ENCODE data around the gene TP63. TPM values are rescaled to one million over a fixed set of nuclear protein-coding genes. Genes with fewer than 3 reads are reported as not detected.

TP63 gene
- total and polyA plus RNA-seq, 2 donors (not counting 3 experiments of a cell fraction or from before 2014, with no cell fraction given), result not detected

- Histone ChIP-seq H3K4me1 (ENCODE audit: control insufficient read depth, extremely low read depth, insufficient read depth, low read length) (no peaks in the 10 kb centered on the region), H3K27me3 (ENCODE audit: control insufficient read depth in 2 of 2, insufficient read depth in 2 of 2, low read length in 2 of 2) (no peaks in the 10 kb centered on the region), H3K9me1 (replicated peaks; ENCODE audit: control insufficient read depth, extremely low read depth, insufficient read depth, low read length) (no peaks in the 10 kb centered on the region), H3K36me3 (ENCODE audit: control insufficient read depth in 2 of 2, extremely low read depth in 1 of 2, insufficient read depth in 2 of 2, low read length in 2 of 2) (no peaks in the 10 kb centered on the region), H2AFZ (ENCODE audit: low read depth, low read length) (no peak overlapping the region), H3K79me2 (ENCODE audit: control insufficient read depth, insufficient read depth, low read length) (no peaks in the 10 kb centered on the region), H3K9me3 (replicated peaks; ENCODE audit: control insufficient read depth, insufficient read depth, low read length) (no peaks in the 10 kb centered on the region), H3K4me3 (replicated peaks in 1 of 3; ENCODE audit: insufficient read depth in 1 of 3, low read depth in 1 of 3, low read length in 3 of 3) (no peak overlapping the region), H4K20me1 (replicated peaks; ENCODE audit: control insufficient read depth, extremely low read depth, insufficient read depth, low read length) (no peaks in the 10 kb centered on the region), H3K27ac (ENCODE audit: insufficient read depth, low read depth, low read length) (no peak overlapping the region), H3K9ac (replicated peaks; ENCODE audit: extremely low read depth, insufficient read depth, low read length) (no peak overlapping the region), H3K4me2 (ENCODE audit: insufficient read depth, low read length) (no peak overlapping the region)
- BruUV-seq (replicated peaks), result no TSS peak
- dilution Hi-C loops (cut with MboI; ENCODE audit: extremely low pct_ligation_motif_present, low sequenced_read_pairs) (no loop called here), intact Hi-C loops (cut with micrococcal nuclease) (no loop called here)
- FAIRE-seq (no peak), DNase-seq (ENCODE audit: low read depth, low spot score) (no peak)
- no peak for TF ChIP-seq POLR2AphosphoS5 (IDR thresholded peaks at IDR 0.05; ENCODE audit: insufficient read depth, low read depth, low read length)
- TF ChIP-seq EZH2 (IDR thresholded peaks at IDR 0.05; ENCODE audit: borderline replicate concordance, low read depth, low read length, severe bottlenecking), result no peak
- TF ChIP-seq POLR2A (IDR thresholded peaks at IDR 0.05; ENCODE audit: low read depth, low read length), result no peak
- TF ChIP-seq, protein P1, sequence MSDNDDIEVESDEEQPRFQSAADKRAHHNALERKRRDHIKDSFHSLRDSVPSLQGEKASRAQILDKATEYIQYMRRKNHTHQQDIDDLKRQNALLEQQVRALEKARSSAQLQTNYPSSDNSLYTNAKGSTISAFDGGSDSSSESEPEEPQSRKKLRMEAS (IDR thresholded peaks at IDR 0.05; ENCODE audit: insufficient read depth, insufficient read length), result no peak
- ChIA-PET POLR2A (no interaction called here), CTCF (no interaction called here)
These were observed 217.3 kb downstream of the TP63 start for GRCh38 chr3:189848395-189849040.

- H4K20me1 ChIP-seq (replicated peaks; ENCODE audit: control insufficient read depth, extremely low read depth, insufficient read depth, low read length), result no peaks in the 10 kb centered on the region
- H3K4me1 ChIP-seq (ENCODE audit: control insufficient read depth, extremely low read depth, insufficient read depth, low read length), result no peaks in the 10 kb centered on the region
- H3K27ac ChIP-seq (ENCODE audit: insufficient read depth, low read depth, low read length), result no peak overlapping the region
- H3K4me2 ChIP-seq (ENCODE audit: insufficient read depth, low read length), result no peak overlapping the region
- dilution Hi-C loops (cut with MboI; ENCODE audit: extremely low pct_ligation_motif_present, low sequenced_read_pairs), result no loop called here
- ChIA-PET POLR2A (no interaction called here), CTCF (interaction anchor here (1.0 kb wide), 1 partner anchor 14 kb away, joined by 3 read pairs; no protein-coding TSS in a partner anchor)
- H2AFZ ChIP-seq (ENCODE audit: low read depth, low read length), result no peak overlapping the region
- no peak overlapping the region for H3K4me3 ChIP-seq (replicated peaks in 1 of 3; ENCODE audit: insufficient read depth in 1 of 3, low read depth in 1 of 3, low read length in 3 of 3)
- TF ChIP-seq FOS (IDR thresholded peaks at IDR 0.05; ENCODE audit: borderline replicate concordance, insufficient read depth, low read length), result no peak
- TF ChIP-seq EZH2 (IDR thresholded peaks at IDR 0.05; ENCODE audit: borderline replicate concordance, low read depth, low read length, severe bottlenecking), result no peak
- TF ChIP-seq, protein P2, sequence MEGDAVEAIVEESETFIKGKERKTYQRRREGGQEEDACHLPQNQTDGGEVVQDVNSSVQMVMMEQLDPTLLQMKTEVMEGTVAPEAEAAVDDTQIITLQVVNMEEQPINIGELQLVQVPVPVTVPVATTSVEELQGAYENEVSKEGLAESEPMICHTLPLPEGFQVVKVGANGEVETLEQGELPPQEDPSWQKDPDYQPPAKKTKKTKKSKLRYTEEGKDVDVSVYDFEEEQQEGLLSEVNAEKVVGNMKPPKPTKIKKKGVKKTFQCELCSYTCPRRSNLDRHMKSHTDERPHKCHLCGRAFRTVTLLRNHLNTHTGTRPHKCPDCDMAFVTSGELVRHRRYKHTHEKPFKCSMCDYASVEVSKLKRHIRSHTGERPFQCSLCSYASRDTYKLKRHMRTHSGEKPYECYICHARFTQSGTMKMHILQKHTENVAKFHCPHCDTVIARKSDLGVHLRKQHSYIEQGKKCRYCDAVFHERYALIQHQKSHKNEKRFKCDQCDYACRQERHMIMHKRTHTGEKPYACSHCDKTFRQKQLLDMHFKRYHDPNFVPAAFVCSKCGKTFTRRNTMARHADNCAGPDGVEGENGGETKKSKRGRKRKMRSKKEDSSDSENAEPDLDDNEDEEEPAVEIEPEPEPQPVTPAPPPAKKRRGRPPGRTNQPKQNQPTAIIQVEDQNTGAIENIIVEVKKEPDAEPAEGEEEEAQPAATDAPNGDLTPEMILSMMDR (IDR thresholded peaks at IDR 0.05; ENCODE audit: extremely low read depth in 1 of 2, insufficient read depth in 1 of 2, low read depth in 1 of 2, low read length in 2 of 2), result no peak
- no peak for TF ChIP-seq MYC (IDR thresholded peaks at IDR 0.05; ENCODE audit: low read depth, low read length)
- TF ChIP-seq, protein P1 (IDR thresholded peaks at IDR 0.05; ENCODE audit: insufficient read depth, insufficient read length), result no peak
- no peak for TF ChIP-seq POLR2A (IDR thresholded peaks at IDR 0.05; ENCODE audit: low read depth, low read length)
- no peak for TF ChIP-seq POLR2AphosphoS5 (IDR thresholded peaks at IDR 0.05; ENCODE audit: insufficient read depth, low read depth, low read length)
- TF ChIP-seq JUN (IDR thresholded peaks at IDR 0.05; ENCODE audit: borderline replicate concordance, insufficient read depth, insufficient read length, low read depth), result no peak
- no peak for TF ChIP-seq GATA2 (IDR thresholded peaks at IDR 0.05; ENCODE audit: insufficient read depth, insufficient read length, low read depth, low read length)
- DNase-seq (ENCODE audit: low read depth, low spot score) (no peak), FAIRE-seq (no peak)
- no peaks in the 10 kb centered on the region for H3K9me3 ChIP-seq (replicated peaks; ENCODE audit: control insufficient read depth, insufficient read depth, low read length)
- no peaks in the 10 kb centered on the region for H3K79me2 ChIP-seq (ENCODE audit: control insufficient read depth, insufficient read depth, low read length)
- H3K36me3 ChIP-seq (ENCODE audit: control insufficient read depth in 2 of 2, extremely low read depth in 1 of 2, insufficient read depth in 2 of 2, low read length in 2 of 2), result no peaks in the 10 kb centered on the region
- no TSS peak for BruUV-seq (replicated peaks)
- no peaks in the 10 kb centered on the region for H3K27me3 ChIP-seq (ENCODE audit: control insufficient read depth in 2 of 2, insufficient read depth in 2 of 2, low read length in 2 of 2)
- intact Hi-C loops (cut with micrococcal nuclease), result no loop called here
- H3K9ac ChIP-seq (replicated peaks; ENCODE audit: extremely low read depth, insufficient read depth, low read length), result no peak overlapping the region
- H3K9me1 ChIP-seq (replicated peaks; ENCODE audit: control insufficient read depth, extremely low read depth, insufficient read depth, low read length), result no peaks in the 10 kb centered on the region
These were observed 218.1 kb downstream of the TP63 start for GRCh38 chr3:189849262-189849661.

Data from endothelial cell of umbilical vein (primary cell).